NK-92 treated with Interleukin-12 subunit alpha and Interleukin-12 subunit beta, amount 100 ng/mL, for 24 hours (cell line): ENCODE data around the gene SCART1.
A peak's percentile ranks its signal among the peaks of the same experiment; 100 is the strongest.
"Not testable (repeated sequence)": the region's sequence is repeated elsewhere in the genome, so short reads cannot be mapped to it uniquely, and the experiment has no call there.

Source experiments
- DNase-seq: peaks from one replicate; lab custom pipeline; 2025; lab: John Stamatoyannopoulos, UW

The SCART1 gene

DNA sequence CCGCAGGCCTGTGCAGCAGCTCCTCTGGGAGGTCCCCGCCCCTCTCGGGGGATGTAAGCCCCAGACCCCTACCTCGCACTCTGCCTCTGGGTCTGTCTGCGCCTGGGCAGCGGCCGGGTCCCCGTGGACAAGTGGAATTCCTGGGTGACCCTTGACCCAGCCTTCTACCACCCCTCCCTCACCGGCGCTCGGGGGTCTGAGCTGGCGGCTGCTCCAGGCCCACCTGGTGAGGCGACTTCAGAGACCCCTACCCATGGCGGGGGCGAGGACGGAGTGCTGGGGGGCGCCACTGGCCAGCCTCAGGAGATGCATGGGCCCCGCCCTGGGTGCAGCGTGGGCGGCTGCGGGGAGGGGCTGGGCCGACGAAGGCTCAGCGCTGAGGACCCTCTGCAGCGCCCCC lies 21.0 kb upstream of the SCART1 start:
- not testable (repeated sequence) for DNase-seq

DNA sequence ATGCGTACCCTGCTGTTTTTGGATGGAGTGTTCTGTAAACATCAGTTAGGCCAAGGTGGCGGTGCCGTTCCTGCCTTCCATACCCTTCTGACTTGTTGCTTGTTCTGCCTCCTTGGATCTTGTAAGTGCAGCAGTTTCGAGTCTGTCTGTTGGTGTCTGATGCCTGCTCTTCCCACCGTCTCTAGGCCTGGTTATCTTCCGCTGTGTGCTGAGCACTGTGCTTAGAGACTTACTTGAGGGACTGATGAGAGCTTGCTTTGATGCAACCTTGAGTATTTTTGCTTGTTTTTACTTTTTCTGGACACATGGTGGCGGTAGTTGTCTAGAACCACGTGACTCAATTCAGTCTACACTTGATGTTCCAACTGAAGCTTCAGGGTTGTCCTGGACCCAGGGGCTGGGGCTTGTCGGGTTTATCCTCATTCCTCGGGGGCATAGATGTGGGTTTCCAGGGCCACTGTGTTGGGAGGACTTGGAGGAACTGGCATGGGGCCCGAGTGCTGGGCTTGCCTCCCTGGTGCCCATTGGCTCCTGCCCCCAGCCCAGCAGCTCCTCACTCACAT lies 15.0 kb upstream of the SCART1 start:
- DNase-seq: no peak

DNA sequence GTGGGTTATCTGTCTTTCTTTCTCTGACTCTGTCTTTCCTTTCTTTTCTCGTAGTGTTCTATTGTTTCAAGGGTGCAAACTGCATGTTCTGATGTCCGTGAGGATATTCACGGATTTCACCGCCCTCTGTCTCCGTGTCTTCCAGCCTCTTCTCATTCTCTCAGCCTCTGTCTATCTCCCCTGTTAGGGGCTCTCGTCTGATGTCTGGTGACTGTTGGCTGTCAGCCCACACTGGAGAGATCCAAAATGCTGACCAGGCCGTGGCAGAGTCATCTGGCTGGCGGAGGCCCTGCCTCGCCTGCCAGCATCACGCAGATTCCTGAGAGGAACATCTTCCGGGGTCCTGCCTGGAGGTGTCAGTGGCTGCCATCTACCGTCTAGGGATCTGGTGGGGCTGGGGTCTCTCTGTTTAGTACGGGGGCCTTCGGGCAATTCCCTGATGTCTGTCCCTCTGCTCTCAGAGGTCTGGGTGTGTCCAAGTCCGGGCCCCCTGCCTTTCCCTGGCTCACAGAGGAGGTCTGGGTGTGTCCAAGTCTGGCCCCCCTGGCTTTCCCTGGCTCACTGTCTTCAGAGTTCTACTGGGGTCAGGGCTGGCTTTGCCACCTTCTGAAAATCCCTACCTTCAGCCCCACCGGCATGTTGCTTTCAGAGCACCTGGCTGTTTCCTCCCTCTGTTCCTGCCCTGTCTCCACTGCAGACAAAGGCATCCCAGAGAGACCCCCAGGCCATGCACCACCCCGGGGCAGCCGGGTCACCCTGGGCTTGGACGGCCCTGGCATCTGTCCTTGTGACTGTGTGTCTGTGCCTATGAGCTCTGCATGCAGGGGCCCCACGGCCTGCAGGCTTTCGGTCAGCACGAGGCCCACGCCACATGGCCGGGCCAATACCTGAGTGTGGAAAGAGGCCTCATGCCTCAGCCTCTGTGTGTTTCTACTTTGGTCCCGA lies 14.0 kb upstream of the SCART1 start:
- DNase-seq: no peak

DNA sequence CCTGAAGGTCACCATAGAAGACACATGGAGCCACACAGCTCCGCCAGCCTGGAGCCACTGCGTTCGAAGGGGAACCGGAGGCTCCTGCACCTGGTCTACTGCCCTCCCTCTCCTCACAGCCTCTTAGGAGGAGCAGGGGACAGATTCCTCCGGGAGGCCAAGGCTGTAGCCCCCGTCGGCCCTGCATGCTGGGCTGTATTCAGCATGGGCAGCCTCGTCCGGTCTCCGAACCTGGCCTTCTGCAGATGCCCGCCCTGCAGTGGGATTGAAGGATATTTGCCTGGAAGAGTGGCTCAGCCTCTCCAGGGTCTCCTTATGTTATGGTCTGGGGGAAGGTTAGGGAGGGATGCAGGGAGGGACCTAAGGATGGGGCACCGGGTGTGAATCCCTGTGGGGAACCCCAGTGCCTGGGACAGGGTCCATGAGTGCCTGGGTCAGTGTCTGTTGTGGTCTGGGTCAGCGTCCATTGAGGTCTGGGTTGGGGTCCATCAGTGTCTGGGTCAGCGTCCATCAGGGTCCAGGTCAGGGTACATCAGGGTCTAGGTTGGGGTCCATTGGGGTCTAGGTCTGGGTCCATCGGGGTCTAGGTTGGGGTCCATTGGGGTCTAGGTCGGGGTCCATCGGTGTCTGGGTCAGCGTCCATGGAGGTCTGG lies 13.0 kb upstream of the SCART1 start:
- DNase-seq: no peak

DNA sequence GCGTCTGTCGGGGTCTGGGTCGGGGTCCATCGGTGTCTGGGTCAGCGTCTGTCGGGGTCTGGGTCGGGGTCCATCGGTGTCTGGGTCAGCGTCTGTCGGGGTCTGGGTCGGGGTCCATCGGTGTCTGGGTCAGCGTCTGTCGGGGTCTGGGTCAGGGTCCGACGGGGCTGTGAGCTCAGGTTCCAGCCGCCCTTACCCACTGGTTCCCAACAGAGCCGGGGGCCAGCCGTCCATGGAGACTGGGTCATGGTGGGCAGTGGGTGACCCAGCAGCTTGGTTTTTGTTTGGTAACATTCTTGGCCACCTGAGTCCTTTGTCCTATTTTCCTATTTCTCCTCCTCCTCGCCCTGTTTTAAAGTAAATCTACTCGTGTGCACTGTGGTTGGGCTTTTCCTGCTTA lies 12.4 kb upstream of the SCART1 start:
- not testable (repeated sequence) for DNase-seq

DNA sequence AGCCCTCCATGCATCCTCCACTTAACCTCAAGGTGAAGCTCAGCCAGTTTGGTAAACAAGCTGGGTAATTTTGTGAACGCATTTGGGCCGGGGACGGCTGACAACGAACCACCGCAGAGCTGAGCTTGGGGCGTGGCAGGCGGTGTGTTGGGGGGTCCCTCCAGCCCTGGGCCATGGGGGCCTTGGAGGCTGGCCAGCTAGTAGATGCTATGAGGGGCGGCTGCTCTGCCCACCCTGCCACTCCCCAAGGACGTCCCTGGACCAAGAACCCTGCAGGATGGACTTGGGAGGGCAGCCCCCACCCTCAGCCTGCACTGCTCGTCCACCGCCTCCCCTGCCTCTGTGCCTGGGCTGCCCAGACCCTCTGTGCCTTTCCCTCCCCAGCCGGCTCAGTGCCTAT lies 12.0 kb upstream of the SCART1 start:
- no peak for DNase-seq

DNA sequence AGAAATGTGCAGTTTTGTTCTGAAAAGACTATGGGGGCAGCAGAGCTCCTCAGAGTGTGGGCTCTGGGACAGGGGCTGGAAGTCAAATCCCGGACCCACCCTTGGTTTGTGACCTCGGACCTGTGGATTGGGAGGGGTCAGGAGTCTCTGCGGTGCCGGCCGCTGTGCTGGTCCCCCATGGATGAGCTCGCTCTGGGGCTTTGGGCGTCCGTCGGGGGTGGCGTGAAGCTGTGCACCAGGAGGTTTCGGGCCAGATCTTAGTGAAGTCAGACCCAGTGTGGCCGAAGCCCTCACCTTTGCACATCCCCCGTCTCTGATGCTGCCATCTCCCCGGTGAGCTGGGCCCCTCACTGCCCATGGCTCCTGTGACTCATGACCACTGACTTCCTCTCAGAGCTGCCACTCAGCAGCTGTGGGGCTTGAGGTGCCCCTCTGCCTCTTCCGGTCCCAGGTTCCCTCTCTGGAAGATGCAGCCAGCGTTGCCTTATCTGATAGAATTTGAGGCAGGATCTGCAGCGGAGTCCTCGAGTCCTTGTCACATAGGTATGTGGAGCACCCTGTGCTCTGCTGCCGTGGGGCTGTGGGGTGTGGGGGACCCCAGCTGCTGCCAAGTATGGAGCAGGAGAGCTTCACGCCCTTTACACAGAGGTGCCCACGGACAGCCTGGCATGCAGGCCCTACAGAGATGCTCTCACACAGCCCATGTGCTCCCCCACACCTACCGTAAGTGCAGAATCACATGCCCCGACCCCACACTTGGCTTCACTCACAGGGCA lies 11.4 kb upstream of the SCART1 start:
- peak; percentile 57 for DNase-seq

DNA sequence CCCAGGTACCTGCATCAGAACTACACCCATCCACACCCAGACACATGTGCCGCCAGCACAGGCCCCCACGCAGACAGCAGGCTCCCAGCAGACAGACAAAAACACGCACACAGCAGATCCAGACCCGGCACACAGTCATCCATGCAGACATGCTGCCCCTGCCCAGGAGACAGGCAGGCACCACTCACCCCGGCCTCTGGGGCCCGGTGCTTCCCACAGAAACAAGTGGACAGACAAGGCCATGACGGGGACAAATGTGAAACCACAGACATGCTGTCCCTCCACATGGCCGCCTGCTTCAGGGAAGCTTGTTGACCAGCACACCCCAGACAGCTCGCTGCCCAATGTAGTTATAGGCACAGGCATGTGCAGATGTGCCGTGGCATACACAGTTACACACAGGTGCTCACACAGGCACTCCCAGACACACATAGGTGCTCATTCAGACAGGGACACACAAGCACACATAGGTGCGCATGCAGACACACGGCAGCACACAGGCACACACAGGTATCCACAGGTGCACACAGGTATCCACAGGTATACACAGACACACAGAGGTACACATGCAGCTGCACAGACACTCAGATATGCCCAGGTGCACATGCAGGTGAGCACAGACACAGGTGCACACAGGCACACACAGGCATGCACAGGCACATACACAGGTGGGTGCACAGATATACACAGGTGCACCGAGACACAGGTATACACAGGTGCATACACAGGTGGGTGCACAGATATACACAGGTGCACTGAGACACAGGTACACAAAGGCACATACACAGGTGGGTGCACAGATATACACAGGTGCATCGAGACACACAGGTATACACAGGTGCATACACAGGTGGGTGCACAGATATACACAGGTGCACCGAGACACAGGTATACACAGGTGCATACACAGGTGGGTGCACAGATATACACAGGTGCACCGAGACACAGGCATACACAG lies 10.5 kb upstream of the SCART1 start:
- no peak for DNase-seq

DNA sequence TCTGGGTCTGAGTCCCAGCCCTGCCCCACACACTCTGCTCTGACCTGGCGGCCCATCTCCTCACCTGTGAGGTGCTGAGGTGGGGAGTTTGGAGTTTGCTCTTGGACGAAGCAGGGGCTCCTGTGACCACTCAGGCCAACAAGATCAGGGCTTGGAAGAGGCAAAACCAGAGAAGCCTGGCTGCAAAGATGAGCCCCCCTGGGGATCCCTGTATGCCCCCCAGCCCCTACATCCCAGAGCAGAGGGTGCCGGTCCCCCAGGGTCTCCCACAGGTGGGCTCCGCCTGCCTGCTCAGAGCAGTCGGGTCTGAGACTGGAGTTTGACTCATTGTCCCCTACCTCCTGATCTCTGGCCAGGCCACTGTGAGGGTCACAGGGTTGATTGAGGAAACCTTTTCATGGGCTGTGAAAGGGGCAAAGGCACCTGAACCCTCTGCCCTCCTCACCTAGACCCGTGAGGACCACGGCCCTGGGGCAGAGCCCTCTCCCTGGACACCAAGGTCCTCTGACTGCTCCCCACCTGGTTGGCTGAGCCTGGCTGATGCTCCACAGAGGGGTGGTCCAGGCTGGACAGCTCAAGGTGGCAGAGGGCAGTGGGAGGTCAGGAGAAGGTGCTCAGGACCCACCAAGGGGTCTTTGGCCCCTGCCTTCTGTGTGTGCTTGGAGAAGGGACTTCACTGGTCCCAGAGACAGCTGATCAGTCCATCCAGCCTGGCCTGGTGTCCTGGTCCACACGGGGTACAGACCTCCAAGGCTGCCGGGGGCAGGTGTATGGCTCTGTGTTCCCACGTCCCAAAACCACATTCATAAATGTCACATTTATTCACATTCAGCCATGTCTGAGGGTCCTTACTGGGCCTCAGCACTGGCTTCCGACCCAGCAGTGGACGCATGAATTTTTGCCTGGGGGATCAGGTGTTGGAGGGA lies 9.1 kb upstream of the SCART1 start:
- DNase-seq: no peak

DNA sequence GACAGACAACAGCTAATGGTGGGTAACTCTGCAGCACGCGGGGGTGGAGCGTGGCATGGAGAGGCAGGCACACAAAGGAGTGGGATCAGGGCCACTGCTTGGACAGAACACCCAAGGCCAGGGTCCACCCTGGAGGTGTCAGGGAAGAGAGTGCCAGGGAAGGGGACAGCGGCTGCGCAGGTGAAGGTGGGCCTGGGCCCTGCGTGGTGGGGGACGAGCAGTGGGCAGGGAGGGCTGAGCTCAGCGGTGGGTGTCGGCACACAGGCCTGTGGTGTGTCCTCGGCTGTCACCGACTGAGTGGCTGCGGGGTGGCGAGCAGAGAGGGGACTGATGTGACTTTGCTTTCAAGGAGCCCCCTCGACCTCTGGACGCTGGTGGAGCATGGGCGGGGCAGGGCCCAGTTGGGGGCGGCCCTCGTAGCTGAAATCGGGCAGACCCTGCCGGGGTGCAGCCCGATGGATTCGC lies 8.4 kb upstream of the SCART1 start:
- DNase-seq: no peak

DNA sequence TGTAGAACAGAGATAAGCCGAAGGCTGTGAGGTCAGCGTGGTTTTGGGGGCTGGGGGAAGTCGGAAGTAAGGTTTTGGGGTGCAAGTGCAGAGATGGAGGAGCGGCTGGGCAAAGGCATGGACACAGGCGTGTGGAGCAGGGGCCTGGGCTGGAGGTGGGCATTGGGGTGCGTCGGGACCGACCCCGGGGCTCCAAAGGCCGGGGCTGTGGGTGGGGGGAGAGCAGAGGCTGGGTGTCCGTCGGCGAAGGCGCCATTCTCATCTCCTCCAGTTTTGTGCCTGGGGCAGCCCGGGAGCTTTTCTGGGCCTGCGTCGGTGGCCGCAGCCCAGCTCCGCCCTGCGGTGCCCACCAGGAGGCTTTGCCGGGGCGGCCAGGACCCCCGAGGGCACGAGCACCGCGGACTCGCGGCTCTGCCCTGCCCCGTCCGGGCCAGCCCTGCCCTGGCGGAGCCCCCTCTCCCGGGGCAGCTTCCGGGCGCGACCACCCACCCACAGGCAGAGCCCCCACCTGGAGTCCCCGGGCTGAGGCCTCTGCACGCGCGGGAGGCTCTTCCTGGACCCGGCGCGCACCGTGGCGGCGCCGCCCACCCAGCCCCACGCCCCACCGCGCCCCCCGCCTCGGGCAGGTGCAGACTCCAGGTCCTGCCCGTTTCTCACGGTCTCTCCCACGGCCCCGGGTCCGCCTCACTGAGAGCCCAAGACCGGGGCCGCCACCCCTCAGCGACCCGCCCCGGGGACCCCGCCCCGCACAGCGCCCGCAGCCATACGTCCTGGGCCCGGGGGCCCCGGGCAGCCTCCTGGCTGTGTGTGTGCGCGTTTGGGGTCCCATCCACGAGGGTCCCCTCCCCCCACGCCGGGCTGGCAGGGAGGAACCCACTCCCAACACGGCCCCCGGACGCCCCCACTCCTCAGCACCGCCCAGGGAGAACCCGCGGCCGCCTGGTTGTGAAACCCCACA lies 7.7 kb upstream of the SCART1 start:
- DNase-seq: no peak

DNA sequence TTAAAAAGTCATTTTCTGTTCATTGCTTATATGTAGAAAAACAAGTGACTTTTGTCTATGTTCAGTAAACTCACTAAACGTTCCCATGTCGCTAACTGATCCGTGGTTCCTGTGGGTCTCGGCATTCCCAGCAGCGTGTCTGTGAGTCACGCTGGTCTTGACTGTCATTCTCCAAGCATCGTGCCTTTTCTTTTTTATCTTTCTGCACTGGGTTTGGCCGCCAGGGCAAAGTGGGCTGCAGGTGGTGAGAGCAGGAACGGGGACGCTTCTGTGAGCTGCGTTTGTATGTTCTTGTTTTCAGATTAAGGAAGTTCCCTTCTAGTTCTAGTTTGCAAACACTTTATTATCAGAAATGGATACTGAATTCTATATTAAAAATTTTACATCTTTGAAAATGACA lies 6.8 kb upstream of the SCART1 start:
- DNase-seq: no peak

DNA sequence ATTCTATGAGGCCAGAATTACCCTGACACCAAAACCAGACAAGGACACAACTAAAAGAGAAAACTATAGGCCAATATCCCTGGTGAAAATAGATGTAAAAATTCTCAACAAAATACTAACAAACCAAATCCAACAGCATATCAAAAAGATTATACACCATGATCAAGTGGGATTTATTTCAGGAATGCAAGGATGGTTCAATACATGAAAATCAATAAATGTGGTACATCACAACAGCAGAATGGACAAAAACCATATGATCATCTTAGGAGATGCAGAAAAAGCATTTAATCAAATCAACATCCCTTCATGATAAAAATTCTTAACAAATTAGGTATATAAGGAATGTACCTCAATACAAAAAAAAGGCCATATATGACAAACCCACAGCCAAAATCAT lies 5.6 kb upstream of the SCART1 start:
- DNase-seq: no peak

DNA sequence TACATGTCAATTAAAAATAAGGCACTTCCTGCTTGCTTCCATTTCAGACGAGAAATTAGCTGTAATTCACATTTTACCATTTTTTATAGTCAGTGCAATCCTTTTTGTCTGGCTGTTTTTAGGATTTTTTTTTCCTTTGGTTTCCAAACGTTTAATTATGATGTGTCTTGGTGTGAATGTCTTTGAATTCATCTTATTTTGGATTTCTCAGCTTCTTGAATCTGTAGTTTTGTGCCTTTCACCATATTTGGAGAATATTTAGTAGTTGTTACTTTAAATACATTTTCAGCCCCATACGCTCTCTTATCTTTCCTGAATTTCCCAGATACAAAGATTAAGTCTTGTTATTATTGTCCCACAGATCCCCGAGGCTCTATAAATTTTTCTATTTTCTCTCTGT lies 2.4 kb upstream of the SCART1 start:
- no peak for DNase-seq

DNA sequence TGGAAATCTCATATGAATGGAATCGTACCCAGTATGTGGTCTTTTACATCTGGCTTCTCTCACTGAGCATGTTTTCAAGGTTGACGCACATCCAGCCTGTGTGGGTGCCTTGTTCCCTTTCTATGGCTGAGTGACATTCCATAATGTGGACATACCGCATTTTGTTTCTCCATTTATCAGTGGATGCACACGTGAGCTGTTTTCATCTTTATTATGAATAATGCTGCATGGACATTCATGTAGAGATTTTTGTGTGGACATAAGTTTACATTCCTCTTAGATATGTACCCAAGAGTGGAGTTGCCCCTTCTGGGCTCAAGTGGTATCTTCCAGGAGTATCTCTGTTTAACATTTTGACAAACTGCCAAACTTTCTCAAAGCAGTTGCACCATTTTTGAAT lies 1.3 kb upstream of the SCART1 start:
- DNase-seq: no peak

DNA sequence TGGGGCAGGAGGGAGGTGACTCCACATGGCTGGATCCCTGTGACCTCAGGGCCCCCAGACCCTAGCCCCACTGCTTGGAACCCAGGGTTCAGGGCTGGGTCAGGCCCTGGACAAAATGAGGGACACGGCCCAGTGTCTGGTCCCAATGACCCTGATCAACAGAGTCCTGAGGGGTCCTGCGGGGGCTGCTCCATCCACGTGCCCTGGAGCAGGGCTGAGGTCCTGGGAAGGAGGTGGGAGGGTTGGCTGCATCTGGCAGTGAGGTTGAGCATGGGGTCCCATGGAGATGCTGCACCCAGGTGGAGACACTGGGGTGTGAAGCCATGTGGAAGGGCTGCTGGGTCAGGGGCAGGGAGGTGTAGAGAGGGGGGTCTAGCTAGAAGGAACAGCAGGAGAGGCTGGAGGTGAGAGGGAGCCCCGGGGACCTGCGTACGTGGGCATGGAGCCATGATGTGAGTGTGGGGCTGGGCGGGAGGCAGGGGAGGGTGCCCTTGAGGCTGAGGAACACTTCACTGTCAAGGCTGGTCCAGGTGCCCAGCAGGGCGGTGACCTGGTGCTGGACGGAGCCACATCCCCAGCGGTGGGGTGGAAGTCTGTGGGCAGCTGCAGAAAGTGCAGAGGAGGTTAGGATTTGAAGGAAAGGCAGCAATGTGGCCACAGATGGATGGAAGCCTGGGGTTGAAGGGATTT lies 604 bp downstream of the SCART1 start:
- no peak for DNase-seq

DNA sequence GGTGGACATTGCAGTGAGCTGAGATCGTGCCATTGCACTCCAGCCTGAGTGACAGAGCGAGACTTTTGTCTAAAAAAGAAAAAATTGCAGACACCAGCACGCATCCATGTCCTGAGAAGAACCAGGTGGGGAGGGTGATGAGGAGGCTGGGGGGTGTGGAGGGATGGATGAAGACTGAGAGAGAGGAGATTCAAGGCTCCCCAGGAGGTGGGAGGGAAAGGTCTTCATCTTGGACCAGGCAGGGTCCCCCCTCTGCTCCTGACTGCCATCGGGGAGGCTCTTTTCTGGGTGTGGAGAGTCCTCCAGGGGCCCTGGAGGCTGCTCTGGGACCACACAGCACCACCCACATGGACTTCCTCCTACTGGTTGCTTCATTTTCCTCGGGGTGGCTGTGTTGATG lies 1.5 kb downstream of the SCART1 start:
- no peak for DNase-seq

DNA sequence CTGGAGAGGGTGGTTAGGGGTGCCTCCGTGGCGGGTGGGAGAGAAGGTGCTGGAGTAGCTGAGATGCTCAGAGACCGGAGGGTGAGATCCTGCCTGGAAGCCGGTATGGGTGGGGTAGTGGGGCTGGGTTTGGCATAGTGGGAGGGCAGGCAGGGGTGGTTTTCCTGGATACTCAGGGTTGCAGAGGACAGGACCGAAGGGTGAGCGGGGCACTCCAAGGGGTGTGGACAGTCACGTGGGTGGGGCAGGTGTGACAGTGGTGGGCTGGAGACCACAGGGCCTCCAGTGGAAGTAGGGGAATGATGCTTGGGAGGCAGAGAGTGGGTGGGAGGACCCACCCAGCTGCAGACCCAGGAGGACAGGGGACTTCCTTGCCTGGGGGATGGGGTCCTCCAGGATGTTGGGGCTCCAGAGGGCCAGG lies 1.9 kb downstream of the SCART1 start:
- DNase-seq: no peak
